Hepatocyte (in vitro differentiated cells): Measurements from ENCODE around the gene KCNIP3. TPM values are rescaled to one million over a fixed set of nuclear protein-coding genes. Genes with fewer than 3 reads are reported as not detected.

Experiments
- DNase-seq: peaks from one replicate; pipeline ENCODE4 v3.0.0-alpha.2; 2016; ENCODE audit warnings: low spot score
- H2AFZ ChIP-seq: fragments of 200-600 bp; sonication (generic); 2 replicates; pipeline ENCODE4 v1.6.0; 2016; ENCODE audit warnings: antibody characterized with exemption, mild to moderate bottlenecking
- H3K27ac ChIP-seq: fragments of 200-600 bp; sonication (generic); 2 replicates; pipeline ENCODE4 v1.5.1; 2016; ENCODE audit warnings: mild to moderate bottlenecking
- H3K27me3 ChIP-seq: fragments of 200-600 bp; sonication (generic); 2 replicates; pipeline ENCODE4 v1.6.1; 2016
- H3K36me3 ChIP-seq: fragments of 200-600 bp; sonication (generic); replicated peaks from 2 replicates; pipeline ENCODE4 v1.5.1; 2016; ENCODE audit warnings: low read depth; ENCODE audit not compliant: insufficient read depth
- H3K4me1 ChIP-seq: fragments of 200-600 bp; sonication (generic); 2 replicates; pipeline ENCODE4 v1.5.1; 2016; ENCODE audit warnings: mild to moderate bottlenecking, moderate library complexity; ENCODE audit not compliant: insufficient read depth
- H3K4me2 ChIP-seq: fragments of 200-600 bp; sonication (generic); 2 replicates; pipeline ENCODE4 v1.6.0; 2016
- H3K4me3 ChIP-seq: fragments of 200-600 bp; sonication (generic); 2 replicates; pipeline ENCODE4 v1.5.1; 2016; ENCODE audit warnings: mild to moderate bottlenecking
- H3K79me2 ChIP-seq: fragments of 200-600 bp; sonication (generic); 2 replicates; pipeline ENCODE4 v1.6.0; 2017; ENCODE audit warnings: mild to moderate bottlenecking
- H3K9me2 ChIP-seq: fragments of 200-600 bp; sonication (generic); replicated peaks from 2 replicates; pipeline ENCODE4 v1.6.0; 2017; ENCODE audit warnings: mild to moderate bottlenecking; ENCODE audit not compliant: insufficient read depth
- H3K9me3 ChIP-seq: fragments of 200-600 bp; sonication (generic); 2 replicates; pipeline ENCODE4 v1.5.1; 2016; ENCODE audit warnings: low read depth, mild to moderate bottlenecking
- H4K20me1 ChIP-seq: fragments of 200-600 bp; sonication (generic); 2 replicates; pipeline ENCODE4 v1.6.0; 2016; ENCODE audit warnings: mild to moderate bottlenecking; ENCODE audit not compliant: insufficient read depth, poor library complexity, severe bottlenecking
- CTCF ChIP-seq: fragments of 200-600 bp; sonication (generic); IDR thresholded peaks from 2 replicates; pipeline ENCODE4 v1.5.1; 2016; ENCODE audit warnings: antibody characterized with exemption, mild to moderate bottlenecking; ENCODE audit not compliant: poor library complexity
- EZH2 ChIP-seq: fragments of 200-600 bp; sonication (generic); IDR thresholded peaks from 2 replicates; pipeline ENCODE4 v1.6.1; 2016; ENCODE audit warnings: antibody characterized with exemption, mild to moderate bottlenecking, borderline replicate concordance
- EZH2phosphoT487 ChIP-seq: fragments of 200-600 bp; sonication (generic); IDR thresholded peaks from one replicate; pipeline ENCODE4 v1.6.1; 2018; ENCODE audit warnings: antibody characterized with exemption, mild to moderate bottlenecking, low read depth, moderate library complexity; ENCODE audit not compliant: unreplicated experiment, severe bottlenecking
- WGBS: methylation state at CpG from one replicate; pipeline ENCODE4 v1.1.6; 2016; ENCODE audit warnings: low lambda C conversion rate; ENCODE audit errors: missing lambda C conversion rate; 5-methylcytosine and 5-hydroxymethylcytosine counted together
- polyA plus RNA-seq: library from polyadenylated mRNA; unstranded; fragments of >200 nt; fragmentation: Nextera tagmentation; extraction: Ambion mirVana; gene quantifications from 2 replicates; pipeline ENCODE4 v1.2.1, GENCODE V29; 2016
- total RNA-seq: library from RNA; depleted of rRNA; stranded (reverse); fragments of >200 nt; gene quantifications from 2 replicates; pipeline ENCODE4 v1.2.3, GENCODE V29; 2014

Gene KCNIP3
- total and polyA plus RNA-seq, 2 experiments from 2014 or later: 6.1 to 6.5 TPM

DNA sequence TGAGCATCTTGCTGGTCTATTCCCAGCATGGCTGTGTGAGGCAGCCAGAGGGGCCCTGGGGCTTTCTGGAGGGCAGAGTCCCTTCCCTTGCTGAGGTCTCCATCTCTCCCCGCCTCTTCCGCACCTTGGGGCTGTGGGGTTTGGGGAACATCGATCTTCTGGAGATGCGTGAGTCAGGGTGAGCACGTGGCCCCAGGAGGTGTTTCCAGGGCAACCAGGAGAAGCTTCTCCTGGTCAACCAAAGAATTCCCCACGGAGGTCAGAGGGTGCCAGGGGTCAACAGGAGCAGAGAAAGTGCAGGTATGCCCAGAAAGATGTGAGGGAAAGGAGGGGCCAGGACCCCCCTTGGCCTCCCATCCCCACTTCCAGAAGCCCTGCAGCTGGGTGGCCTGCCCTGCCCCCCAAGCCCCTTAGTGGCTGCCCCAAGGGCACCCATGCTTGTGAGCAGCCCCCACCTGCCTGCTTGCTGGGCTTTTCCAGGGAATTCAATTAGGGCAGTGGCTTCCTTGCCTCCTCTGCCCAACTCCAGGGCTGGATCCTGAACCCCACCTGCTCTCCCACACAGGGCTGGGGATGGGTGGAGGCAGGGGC, 25.7 kb upstream of the KCNIP3 start:
- Histone ChIP-seq H4K20me1 (no peaks in the 10 kb centered on the region), H3K9me2 (no peaks in the 10 kb centered on the region), H3K9me3 (no peaks in the 10 kb centered on the region), H2AFZ (no peak overlapping the region), H3K27ac (no peak overlapping the region), H3K27me3 (no peaks in the 10 kb centered on the region), H3K4me1 (no peaks in the 10 kb centered on the region), H3K4me3 (no peak overlapping the region), H3K4me2 (no peak overlapping the region), H3K79me2 (no peaks in the 10 kb centered on the region), H3K36me3 (no peaks in the 10 kb centered on the region)
- TF ChIP-seq CTCF (no peak), EZH2phosphoT487 (no peak), EZH2 (no peak)
- DNase-seq: no peak
- 77% methylated on average over 6 of the region's 6 CpGs for WGBS

GRCh38 chr2:95272299-95272751, 24.8 kb upstream of the KCNIP3 start:
- Histone ChIP-seq H3K79me2 (no peaks in the 10 kb centered on the region), H3K9me3 (no peaks in the 10 kb centered on the region), H4K20me1 (no peaks in the 10 kb centered on the region), H3K4me2 (no peak overlapping the region), H3K4me1 (no peaks in the 10 kb centered on the region), H3K36me3 (no peaks in the 10 kb centered on the region), H3K4me3 (no peak overlapping the region), H2AFZ (no peak overlapping the region), H3K9me2 (no peaks in the 10 kb centered on the region), H3K27ac (no peak overlapping the region), H3K27me3 (no peaks in the 10 kb centered on the region)
- DNase-seq: no peak
- TF ChIP-seq EZH2phosphoT487 (no peak), EZH2 (no peak), CTCF (no peak)
- WGBS: 90% methylated on average over 6 of the region's 6 CpGs

DNA sequence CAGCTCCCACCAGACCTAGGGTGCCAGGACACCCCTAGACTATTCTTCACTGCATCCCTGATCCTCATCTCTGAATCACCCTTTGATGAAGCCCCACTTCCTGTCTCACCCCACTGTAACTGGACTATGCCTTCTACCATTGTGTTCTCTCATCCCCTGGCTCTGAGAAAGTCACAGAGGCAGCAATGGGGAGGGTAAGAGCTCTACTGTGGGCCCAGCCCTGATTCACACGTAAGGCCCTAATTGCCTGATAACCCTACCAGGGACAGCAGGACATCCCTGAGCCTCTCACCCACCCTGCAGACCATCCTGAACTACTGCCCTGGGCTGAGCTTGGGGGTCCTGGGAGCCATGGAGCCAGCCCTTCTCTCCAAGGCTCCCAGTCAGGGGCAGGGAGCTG, 24.4 kb upstream of the KCNIP3 start:
- H3K4me3 ChIP-seq: no peak overlapping the region
- H3K9me2 ChIP-seq: no peaks in the 10 kb centered on the region
- DNase-seq: no peak
- H2AFZ ChIP-seq: no peak overlapping the region
- H3K9me3 ChIP-seq: no peaks in the 10 kb centered on the region
- no peak overlapping the region for H3K4me2 ChIP-seq
- 76% methylated on average over 1 of the region's 1 CpG for WGBS
- H3K4me1 ChIP-seq: no peaks in the 10 kb centered on the region
- no peaks in the 10 kb centered on the region for H3K27me3 ChIP-seq
- H3K27ac ChIP-seq: no peak overlapping the region
- no peak for TF ChIP-seq EZH2phosphoT487
- no peak for TF ChIP-seq EZH2
- no peaks in the 10 kb centered on the region for H3K79me2 ChIP-seq
- H4K20me1 ChIP-seq: no peaks in the 10 kb centered on the region
- no peaks in the 10 kb centered on the region for H3K36me3 ChIP-seq

GRCh38 chr2:95273566-95274290, 23.4 kb upstream of the KCNIP3 start:
- no peak overlapping the region for H2AFZ ChIP-seq
- no peak for DNase-seq
- TF ChIP-seq EZH2phosphoT487 (no peak), EZH2 (no peak), CTCF (no peak)
- no peaks in the 10 kb centered on the region for H3K27me3 ChIP-seq
- H3K9me3 ChIP-seq: no peaks in the 10 kb centered on the region
- no peaks in the 10 kb centered on the region for H3K79me2 ChIP-seq
- no peak overlapping the region for H3K4me2 ChIP-seq
- no peaks in the 10 kb centered on the region for H3K4me1 ChIP-seq
- WGBS: 87% methylated on average over 11 of the region's 11 CpGs
- H3K36me3 ChIP-seq: no peaks in the 10 kb centered on the region
- no peaks in the 10 kb centered on the region for H4K20me1 ChIP-seq
- no peak overlapping the region for H3K4me3 ChIP-seq
- H3K9me2 ChIP-seq: no peaks in the 10 kb centered on the region
- no peak overlapping the region for H3K27ac ChIP-seq
